Measurements from ENCODE around the gene FAM124A. TPM values are rescaled to one million over a fixed set of nuclear protein-coding genes. Genes with fewer than 3 reads are reported as not detected.

The FAM124A gene
- total RNA-seq, 1 experiment from 2014 or later = 3.1 TPM

- H3K79me2 ChIP-seq (ENCODE audit: insufficient read depth, low read length) = no peaks in the 10 kb centered on the region
- H4K20me1 ChIP-seq (ENCODE audit: insufficient read depth) = no peaks in the 10 kb centered on the region
- no peaks in the 10 kb centered on the region for H3K9me3 ChIP-seq (ENCODE audit: control insufficient read depth in 1 of 2, insufficient read depth in 1 of 2, low read depth in 1 of 2, low read length in 2 of 2)
- ATAC-seq = no peak
- intact Hi-C loops (cut with micrococcal nuclease) = no loop called here
- no peak for TF ChIP-seq SP1 (IDR thresholded peaks at IDR 0.05; ENCODE audit: low read depth)
- no peak for TF ChIP-seq YY1 (IDR thresholded peaks at IDR 0.05; ENCODE audit: extremely low read depth, insufficient replicate concordance, low read depth, low read length)
- no peak for TF ChIP-seq EGR1 (IDR thresholded peaks at IDR 0.05; ENCODE audit: low read depth)
- no peak for TF ChIP-seq ELF1 (IDR thresholded peaks at IDR 0.05; ENCODE audit: borderline replicate concordance, low read depth)
- TF ChIP-seq JUND (IDR thresholded peaks at IDR 0.05) = no peak
- TF ChIP-seq POLR2A (IDR thresholded peaks at IDR 0.05; ENCODE audit: borderline replicate concordance, extremely low read depth, insufficient read depth, insufficient read length) = no peak
- TF ChIP-seq CTCF (IDR thresholded peaks at IDR 0.05 in 2 of 3, conservative IDR thresholded peaks at IDR 0.05 in 1 of 3; ENCODE audit: borderline replicate concordance in 1 of 3, insufficient read depth in 1 of 3, low read depth in 2 of 3, low read length in 2 of 3) = no peak
- TF ChIP-seq POLR2AphosphoS5 (IDR thresholded peaks at IDR 0.05; ENCODE audit: low read depth, low read length) = no peak
- TF ChIP-seq EZH2 (IDR thresholded peaks at IDR 0.05) = no peak
- no peak for TF ChIP-seq SRF (IDR thresholded peaks at IDR 0.05; ENCODE audit: low read depth)
- TF ChIP-seq CBX3 (IDR thresholded peaks at IDR 0.05; ENCODE audit: low read depth) = no peak
- TF ChIP-seq REST (IDR thresholded peaks at IDR 0.05; ENCODE audit: low read depth) = no peak
- TF ChIP-seq CEBPB (IDR thresholded peaks at IDR 0.05; ENCODE audit: low read depth) = no peak
- no peak for TF ChIP-seq ZNF274 (IDR thresholded peaks at IDR 0.05; ENCODE audit: low read depth, low read length)
- TF ChIP-seq ZFX (IDR thresholded peaks at IDR 0.05) = no peak
- TF ChIP-seq EZH2phosphoT487 (IDR thresholded peaks at IDR 0.05; ENCODE audit: borderline replicate concordance) = no peak
- TF ChIP-seq ZBTB33 (IDR thresholded peaks at IDR 0.05; ENCODE audit: extremely low read depth, insufficient replicate concordance, low read length) = no peak
- H2AFZ ChIP-seq (ENCODE audit: low read depth, low read length, poor library complexity, severe bottlenecking) = no peak overlapping the region
- no peaks in the 10 kb centered on the region for H3K4me1 ChIP-seq (ENCODE audit: control insufficient read depth in 1 of 2, insufficient read depth in 2 of 2, low read length in 2 of 2)
- ChIA-PET RAD21 (ENCODE audit: low non-redundant PET in 1 of 2, low total read pairs in 2 of 2, uncharacterized antibody in 2 of 2, unreplicated experiment in 2 of 2) (no interaction called here), CTCF (interaction anchor here (1.8 kb wide), 1 partner anchor 57 kb away, joined by 6 read pairs; no protein-coding TSS in a partner anchor), POLR2A (no interaction called here)
- DNase-seq (ENCODE audit: low read depth, low spot score) = no peak
- H3K9me2 ChIP-seq (ENCODE audit: insufficient read depth) = no peaks in the 10 kb centered on the region
- H3K4me2 ChIP-seq (ENCODE audit: low read length) = no peak overlapping the region
- H3K9ac ChIP-seq (ENCODE audit: low read length) = no peak overlapping the region
- no TSS peak for BruUV-seq (replicated peaks)
- H3K4me3 ChIP-seq (replicated peaks in 1 of 2; ENCODE audit: low read depth in 1 of 2, low read length in 2 of 2) = no peak overlapping the region
- H3K27ac ChIP-seq (ENCODE audit: low read depth, low read length) = no peak overlapping the region
- no peaks in the 10 kb centered on the region for H3K27me3 ChIP-seq (ENCODE audit: insufficient read depth, low read length)
- H3K36me3 ChIP-seq (ENCODE audit: control insufficient read depth in 1 of 2, insufficient read depth in 2 of 2, low read length in 2 of 2) = no peaks in the 10 kb centered on the region
Observed at GRCh38 chr13:51229101-51229719, 7.0 kb downstream of the FAM124A start.
